Fibroblast of lung (primary cell): Measurements from ENCODE around the gene TMEM115. TPM values are rescaled to one million over a fixed set of nuclear protein-coding genes. Genes with fewer than 3 reads are reported as not detected.

ENCODE experiments used
- DNase-seq, 2 donors: peaks; one replicate each; pipeline versions ENCODE4 v3.0.0 to v3.0.0-alpha.2; 2010; ENCODE audit warnings: low read depth in 2 of 2
- H2AFZ ChIP-seq: 2 replicates; pipeline ENCODE4 v1.5.1; 2012; ENCODE audit warnings: low read length, control low read depth, inconsistent platforms
- H3K27ac ChIP-seq: 2 replicates; pipeline ENCODE4 v1.5.1; 2011; ENCODE audit warnings: low read length, control low read depth; ENCODE audit not compliant: insufficient read depth
- H3K27me3 ChIP-seq: 2 replicates; pipeline ENCODE4 v1.5.1; 2011; ENCODE audit warnings: mild to moderate bottlenecking, low read length; ENCODE audit not compliant: control insufficient read depth, insufficient read depth
- H3K36me3 ChIP-seq: 2 replicates; pipeline ENCODE4 v1.5.1; 2011; ENCODE audit warnings: low read length; ENCODE audit not compliant: control insufficient read depth, insufficient read depth
- H3K4me1 ChIP-seq: 2 replicates; pipeline ENCODE4 v1.5.1; 2011; ENCODE audit warnings: low read length; ENCODE audit not compliant: control insufficient read depth, insufficient read depth; ENCODE audit errors: extremely low read depth
- H3K4me2 ChIP-seq: 2 replicates; pipeline ENCODE4 v1.5.1; 2011; ENCODE audit warnings: low read length, control low read depth; ENCODE audit not compliant: insufficient read depth; ENCODE audit errors: extremely low read depth
- H3K4me3 ChIP-seq, 4 experiments: fragments of 200-600 bp in 1 of 4; sonication (generic) in 1 of 4; replicated peaks in 1 of 4; 2 replicates each; pipeline ENCODE4 v1.5.1; 2011 to 2016; ENCODE audit warnings: low read length in 4 of 4, low read depth in 3 of 4, mild to moderate bottlenecking in 3 of 4, control low read depth in 2 of 4, inconsistent platforms in 1 of 4, mixed read lengths in 1 of 4; ENCODE audit not compliant: insufficient read depth in 1 of 4; ENCODE audit errors: control extremely low read depth in 1 of 4
- H3K79me2 ChIP-seq: 2 replicates; pipeline ENCODE4 v1.5.1; 2012; ENCODE audit warnings: mild to moderate bottlenecking, low read length, inconsistent platforms; ENCODE audit not compliant: control insufficient read depth, insufficient read depth
- H3K9ac ChIP-seq: 2 replicates; pipeline ENCODE4 v1.5.1; 2011; ENCODE audit warnings: mild to moderate bottlenecking, low read length, control low read depth; ENCODE audit not compliant: insufficient read depth
- H3K9me3 ChIP-seq: 2 replicates; pipeline ENCODE4 v1.5.1; 2012; ENCODE audit warnings: low read depth, low read length; ENCODE audit not compliant: control insufficient read depth, insufficient read depth
- H4K20me1 ChIP-seq: 2 replicates; pipeline ENCODE4 v1.5.1; 2011; ENCODE audit warnings: low read length; ENCODE audit not compliant: control insufficient read depth, insufficient read depth; ENCODE audit errors: extremely low read depth
- CTCF ChIP-seq, 2 donors: IDR thresholded peaks in 1 of 2; conservative IDR thresholded peaks in 1 of 2; 1 replicate in 1 of 2; 2 replicates in 1 of 2; pipeline ENCODE4 v1.5.1; 2011 to 2012; ENCODE audit warnings: low read length in 2 of 2, control low read depth in 1 of 2, inconsistent platforms in 1 of 2, low read depth in 1 of 2, mild to moderate bottlenecking in 1 of 2
- EZH2 ChIP-seq: IDR thresholded peaks from 2 replicates; pipeline ENCODE4 v1.5.1; 2012; ENCODE audit warnings: low read length, control low read depth, mild to moderate bottlenecking; ENCODE audit errors: missing control alignments
- polyA plus RNA-seq, 2 donors: library from polyadenylated mRNA; depleted of rRNA in 1 of 2; stranded (reverse) in 1 of 2; unstranded in 1 of 2; fragments of >200 nt; gene quantifications; 2 replicates each; pipeline ENCODE4 v1.2.1, GENCODE V29; 2011 to 2012; ENCODE audit warnings: missing spikeins in 1 of 2
- total RNA-seq: library from RNA; depleted of rRNA; stranded (reverse); fragments of >200 nt; gene quantifications from 2 replicates; pipeline ENCODE4 v1.2.1, GENCODE V29; 2014

Gene TMEM115
- total and polyA plus RNA-seq, 2 donors (not counting 1 experiment from before 2014, with no cell fraction given) = 28.2 to 44.8 TPM

GRCh38 chr3:50405249-50405648, 45.9 kb upstream of the TMEM115 start:
- no peak for TF ChIP-seq CTCF (conservative IDR thresholded peaks at IDR 0.05 in 1 of 2, IDR thresholded peaks at IDR 0.05 in 1 of 2; ENCODE audit: low read depth in 1 of 2, low read length in 2 of 2)
- DNase-seq = peak in 1 of 2 donors; percentile 12
- no peaks in the 10 kb centered on the region for H3K36me3 ChIP-seq

GRCh38 chr3:50401978-50402595, 42.8 kb upstream of the TMEM115 start:
- Histone ChIP-seq H2AFZ (no peak overlapping the region), H3K4me1 (no peaks in the 10 kb centered on the region), H3K4me3 (no peak overlapping the region), H3K27me3 (peaks cover 5% of the 10 kb centered on the region), H3K27ac (no peak overlapping the region), H3K9ac (no peak overlapping the region), H3K9me3 (no peaks in the 10 kb centered on the region), H3K79me2 (no peaks in the 10 kb centered on the region), H3K36me3 (no peaks in the 10 kb centered on the region), H3K4me2 (no peak overlapping the region), H4K20me1 (no peaks in the 10 kb centered on the region)
- DNase-seq = no peak
- TF ChIP-seq EZH2 (no peak), CTCF (conservative IDR thresholded peaks at IDR 0.05 in 1 of 2, IDR thresholded peaks at IDR 0.05 in 1 of 2; ENCODE audit: low read depth in 1 of 2, low read length in 2 of 2) (no peak)

More at GRCh38 chr3:50405249-50405648, 45.9 kb upstream of the TMEM115 start:
- no peaks in the 10 kb centered on the region for H3K79me2 ChIP-seq
- no peak overlapping the region for H3K27ac ChIP-seq
- H3K4me3 ChIP-seq = no peak overlapping the region
- no peaks in the 10 kb centered on the region for H4K20me1 ChIP-seq
- H3K4me2 ChIP-seq = no peak overlapping the region
- H3K27me3 ChIP-seq = peaks cover 3% of the 10 kb centered on the region
- H3K9ac ChIP-seq = no peak overlapping the region
- no peaks in the 10 kb centered on the region for H3K9me3 ChIP-seq
- H2AFZ ChIP-seq = no peak overlapping the region
- no peaks in the 10 kb centered on the region for H3K4me1 ChIP-seq

GRCh38 chr3:50396502-50396901, 37.2 kb upstream of the TMEM115 start:
- Histone ChIP-seq H3K79me2 (no peaks in the 10 kb centered on the region), H3K9ac (no peak overlapping the region), H3K4me1 (no peaks in the 10 kb centered on the region), H3K4me3 (no peak overlapping the region), H3K4me2 (no peak overlapping the region), H3K27me3 (peaks cover 5% of the 10 kb centered on the region), H2AFZ (no peak overlapping the region), H3K36me3 (no peaks in the 10 kb centered on the region), H3K27ac (no peak overlapping the region), H3K9me3 (no peaks in the 10 kb centered on the region), H4K20me1 (no peaks in the 10 kb centered on the region)
- TF ChIP-seq CTCF (conservative IDR thresholded peaks at IDR 0.05 in 1 of 2, IDR thresholded peaks at IDR 0.05 in 1 of 2; ENCODE audit: low read depth in 1 of 2, low read length in 2 of 2) (no peak), EZH2 (no peak)
- no peak for DNase-seq
